8988T (cell line): ENCODE measurements around the gene EFCAB14.
"Not testable (repeated sequence)": the region's sequence is repeated elsewhere in the genome, so short reads cannot be mapped to it uniquely, and the experiment has no call there.

Experiments used
- DNase-seq: peaks from one replicate; pipeline ENCODE4 v3.0.0; 2011

EFCAB14 gene

GRCh38 chr1:46682064-46682463, 36.9 kb downstream of the EFCAB14 start:
- DNase-seq, result no peak

GRCh38 chr1:46681333-46682034, 37.4 kb downstream of the EFCAB14 start:
- DNase-seq, result no peak

- DNase-seq, result no peak
These were observed 38.9 kb downstream of the EFCAB14 start for GRCh38 chr1:46679789-46680573.

- no peak for DNase-seq
These were observed 41.6 kb downstream of the EFCAB14 start for GRCh38 chr1:46677339-46677738.

- no peak for DNase-seq
These were observed 42.4 kb downstream of the EFCAB14 start for GRCh38 chr1:46676531-46676930.

- no peak for DNase-seq
These were observed 43.2 kb downstream of the EFCAB14 start for GRCh38 chr1:46675549-46676314.

GRCh38 chr1:46673749-46674182, 45.1 kb downstream of the EFCAB14 start:
- DNase-seq, result no peak

- no peak for DNase-seq
These were observed 46.2 kb downstream of the EFCAB14 start for GRCh38 chr1:46672696-46673095.

GRCh38 chr1:46671554-46671953, 47.4 kb downstream of the EFCAB14 start, which contains the start of gene TEX38:
Gene TEX38 (plus strand): TSS chr1:46671854. CDS start chr1:46671935, 81 bp downstream.
- DNase-seq, result no peak

GRCh38 chr1:46670134-46670533, 48.8 kb downstream of the EFCAB14 start:
- no peak for DNase-seq

- peak; percentile 67 for DNase-seq
These were observed 50.8 kb downstream of the EFCAB14 start, which contains the start of gene ATPAF1 for GRCh38 chr1:46667782-46668760. Gene ATPAF1 (minus strand): TSS chr1:46668364. CDS start chr1:46668322, 42 bp downstream.

- DNase-seq, result no peak
These were observed 52.9 kb downstream of the EFCAB14 start for GRCh38 chr1:46665983-46666382.

- not testable (repeated sequence) for DNase-seq
These were observed 56.0 kb downstream of the EFCAB14 start for GRCh38 chr1:46662919-46663318.

GRCh38 chr1:46660116-46660515, 58.8 kb downstream of the EFCAB14 start:
- DNase-seq, result not testable (repeated sequence)

GRCh38 chr1:46659307-46659870, 59.5 kb downstream of the EFCAB14 start:
- DNase-seq, result no peak

- no peak for DNase-seq
These were observed 61.1 kb downstream of the EFCAB14 start for GRCh38 chr1:46657775-46658174.

GRCh38 chr1:46656643-46657042, 62.3 kb downstream of the EFCAB14 start:
- DNase-seq, result no peak

- DNase-seq, result no peak
These were observed 63.1 kb downstream of the EFCAB14 start for GRCh38 chr1:46655848-46656247.

- not testable (repeated sequence) for DNase-seq
These were observed 64.2 kb downstream of the EFCAB14 start for GRCh38 chr1:46654698-46655097.

GRCh38 chr1:46654012-46654411, 64.9 kb downstream of the EFCAB14 start:
- no peak for DNase-seq

- DNase-seq, result no peak
These were observed 65.4 kb downstream of the EFCAB14 start for GRCh38 chr1:46653405-46653958.
